Panc1 (cell line): ENCODE data around the gene MYH11. TPM values are rescaled to one million over a fixed set of nuclear protein-coding genes. Genes with fewer than 3 reads are reported as not detected.

Experiments used
- ATAC-seq: fragments of 200-7000 bp; cut with Tn5 transposase; 2 replicates; pipeline ENCODE4 v1.9.1; 2020; ENCODE audit warnings: mild to moderate bottlenecking, moderate library complexity
- BruUV-seq: library from RNA; stranded (reverse); fragments of 400-500 nt; replicated peaks from 2 replicates; lab custom pipeline; 2021; lab: Mats Ljungman, UMichigan
- CTCF ChIA-PET: fragments of 300-600 bp; sonication (Branson Sonifier 250); formaldehyde crosslinking; loops from one replicate; lab custom pipeline; 2022; ENCODE audit warnings: antibody characterized with exemption; lab: Charles Lee
- POLR2A ChIA-PET: fragments of 300-600 bp; sonication (Branson Sonifier 250); formaldehyde crosslinking; loops from one replicate; lab custom pipeline; 2022; ENCODE audit warnings: antibody characterized with exemption; lab: Charles Lee
- DNase-seq: peaks from one replicate; pipeline ENCODE4 v3.0.0-alpha.2; 2010; ENCODE audit warnings: low read depth, low spot score
- H3K27ac ChIP-seq: 2 replicates; pipeline ENCODE4 v1.5.1; 2011; ENCODE audit warnings: mild to moderate bottlenecking, low read length, inconsistent platforms
- H3K27me3 ChIP-seq: fragments of 200-500 bp; sonication (Bioruptor generic); 2 replicates; pipeline ENCODE4 v1.6.0; 2014; ENCODE audit warnings: low read length, inconsistent platforms; ENCODE audit not compliant: control insufficient read depth, insufficient read depth
- H3K36me3 ChIP-seq: fragments of 200-500 bp; sonication (Bioruptor generic); 2 replicates; pipeline ENCODE4 v1.5.1; 2014; ENCODE audit warnings: inconsistent platforms, mild to moderate bottlenecking, low read length, moderate library complexity; ENCODE audit not compliant: control insufficient read depth, insufficient read depth
- H3K4me1 ChIP-seq: 2 replicates; pipeline ENCODE4 v1.5.1; 2011; ENCODE audit warnings: inconsistent platforms, mild to moderate bottlenecking, low read length, moderate library complexity; ENCODE audit not compliant: control insufficient read depth, insufficient read depth
- H3K4me3 ChIP-seq, 2 experiments: 2 replicates each; pipeline ENCODE4 v1.5.1; 2011 to 2012; ENCODE audit warnings: low read depth in 2 of 2, low read length in 2 of 2, mild to moderate bottlenecking in 2 of 2, inconsistent platforms in 1 of 2, moderate library complexity in 1 of 2
- H3K9me3 ChIP-seq: fragments of 200-500 bp; sonication (Bioruptor generic); 2 replicates; pipeline ENCODE4 v1.5.1; 2014; ENCODE audit warnings: low read depth, mild to moderate bottlenecking, inconsistent platforms, low read length, moderate library complexity; ENCODE audit not compliant: control insufficient read depth, insufficient read depth
- CTCF ChIP-seq: fragments of 450-650 bp; IDR thresholded peaks from 2 replicates; pipeline ENCODE4 v1.5.1; 2017; ENCODE audit warnings: mild to moderate bottlenecking
- POLR2AphosphoS5 ChIP-seq: IDR thresholded peaks from 2 replicates; pipeline ENCODE4 v1.6.1; 2012; ENCODE audit warnings: mild to moderate bottlenecking, low read depth, low read length, moderate library complexity
- REST ChIP-seq, 2 experiments: IDR thresholded peaks; 2 replicates each; pipeline ENCODE4 v1.6.1; 2011 to 2012; ENCODE audit warnings: low read depth in 2 of 2, control low read depth in 1 of 2, low read length in 1 of 2, mild to moderate bottlenecking in 1 of 2, moderate library complexity in 1 of 2; ENCODE audit not compliant: insufficient read depth in 1 of 2
- SIN3A ChIP-seq: IDR thresholded peaks from 2 replicates; pipeline ENCODE4 v1.6.1; 2012; ENCODE audit warnings: low read depth, mild to moderate bottlenecking, low read length, moderate library complexity, borderline replicate concordance; ENCODE audit not compliant: insufficient read depth
- TCF7L2 ChIP-seq: IDR thresholded peaks from 2 replicates; pipeline ENCODE4 v1.6.1; 2011; ENCODE audit warnings: mild to moderate bottlenecking, low read depth, low read length, inconsistent platforms
- in situ Hi-C: cut with HindIII; loops from 2 replicates; pipeline ENCODE4 v1.10.0; 2016; ENCODE audit warnings: low sequenced_read_pairs, low pct_unique_long_range_greater_than_20kb
- intact Hi-C: fragments of 100-400 bp; cut with micrococcal nuclease; formaldehyde crosslinking; loops from one replicate; pipeline ENCODE4 v1.10.0; 2022; ENCODE audit not compliant: unreplicated experiment
- total RNA-seq: library from RNA; stranded (reverse); gene quantifications from one replicate; pipeline ENCODE4 v1.2.1, GENCODE V29; 2021; ENCODE audit not compliant: unreplicated experiment

The MYH11 gene
- total RNA-seq, 1 experiment from 2014 or later, result 0.51 TPM

DNA sequence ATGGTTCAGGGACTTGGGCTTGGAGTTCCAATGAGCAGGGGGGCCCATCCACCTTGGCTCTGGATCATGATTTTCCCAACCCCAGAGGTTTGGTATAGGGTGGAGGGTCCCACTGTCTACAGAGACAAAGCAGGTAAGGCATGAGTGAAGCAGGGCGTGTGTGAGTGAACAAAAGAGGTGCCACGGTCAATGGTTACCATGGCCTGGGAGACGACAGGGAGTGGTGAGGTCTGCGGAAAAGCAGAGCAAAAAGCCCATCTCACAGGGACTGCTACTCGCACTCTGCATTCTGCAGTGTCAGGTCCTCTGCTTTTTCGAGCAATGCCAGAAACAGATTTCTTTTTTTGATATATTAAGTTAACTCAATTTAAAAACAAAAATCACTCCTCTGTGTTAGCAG is 24.6 kb downstream of the MYH11 start:
- TF ChIP-seq REST (IDR thresholded peaks at IDR 0.05; ENCODE audit: insufficient read depth in 1 of 2, low read depth in 2 of 2, low read length in 1 of 2), result no peak
- TF ChIP-seq TCF7L2, result no peak
- no peak for TF ChIP-seq POLR2AphosphoS5
- TF ChIP-seq SIN3A, result no peak
- no peak for TF ChIP-seq CTCF
- BruUV-seq, result no TSS peak
- H3K4me1 ChIP-seq, result no peaks in the 10 kb centered on the region
- POLR2A ChIA-PET, result no interaction called here
- no peak overlapping the region for H3K4me3 ChIP-seq
- no peaks in the 10 kb centered on the region for H3K36me3 ChIP-seq
- no peaks in the 10 kb centered on the region for H3K9me3 ChIP-seq
- no peak for DNase-seq
- CTCF ChIA-PET, result no interaction called here
- in situ Hi-C loops (loop anchor here (5.0 kb wide), 1 partner anchor 35 kb away; no protein-coding TSS in a partner anchor), intact Hi-C loops (no loop called here)
- H3K27ac ChIP-seq, result no peak overlapping the region
- no peak for ATAC-seq
- no peaks in the 10 kb centered on the region for H3K27me3 ChIP-seq

GRCh38 chr16:15830832-15831451 is 25.9 kb downstream of the MYH11 start:
- Histone ChIP-seq H3K27me3 (no peaks in the 10 kb centered on the region), H3K4me1 (no peaks in the 10 kb centered on the region), H3K27ac (no peak overlapping the region), H3K36me3 (no peaks in the 10 kb centered on the region), H3K9me3 (no peaks in the 10 kb centered on the region), H3K4me3 (no peak overlapping the region)
- POLR2A ChIA-PET, result interaction anchor here (1.0 kb wide), 1 partner anchor 13 kb away, joined by 8 read pairs; no protein-coding TSS in a partner anchor
- in situ Hi-C loops, result loop anchor here (5.0 kb wide), 1 partner anchor 36 kb away; no protein-coding TSS in a partner anchor
- no peak for DNase-seq
- intact Hi-C loops, result no loop called here
- no peak for ATAC-seq
- no TSS peak for BruUV-seq
- CTCF ChIA-PET, result interaction anchor here (1.9 kb wide), 1 partner anchor 10 kb away, joined by 5 read pairs; no protein-coding TSS in a partner anchor
- TF ChIP-seq POLR2AphosphoS5 (no peak), REST (IDR thresholded peaks at IDR 0.05; ENCODE audit: insufficient read depth in 1 of 2, low read depth in 2 of 2, low read length in 1 of 2) (no peak), CTCF (no peak), SIN3A (no peak), TCF7L2 (no peak)
